ENCODE data around the gene SHROOM1. TPM values are rescaled to one million over a fixed set of nuclear protein-coding genes. Genes with fewer than 3 reads are reported as not detected.

The SHROOM1 gene
- total and polyA plus RNA-seq, 2 donors (not counting 3 experiments of a cell fraction or from before 2014, with no cell fraction given), result 12.8 to 20.9 TPM

DNA sequence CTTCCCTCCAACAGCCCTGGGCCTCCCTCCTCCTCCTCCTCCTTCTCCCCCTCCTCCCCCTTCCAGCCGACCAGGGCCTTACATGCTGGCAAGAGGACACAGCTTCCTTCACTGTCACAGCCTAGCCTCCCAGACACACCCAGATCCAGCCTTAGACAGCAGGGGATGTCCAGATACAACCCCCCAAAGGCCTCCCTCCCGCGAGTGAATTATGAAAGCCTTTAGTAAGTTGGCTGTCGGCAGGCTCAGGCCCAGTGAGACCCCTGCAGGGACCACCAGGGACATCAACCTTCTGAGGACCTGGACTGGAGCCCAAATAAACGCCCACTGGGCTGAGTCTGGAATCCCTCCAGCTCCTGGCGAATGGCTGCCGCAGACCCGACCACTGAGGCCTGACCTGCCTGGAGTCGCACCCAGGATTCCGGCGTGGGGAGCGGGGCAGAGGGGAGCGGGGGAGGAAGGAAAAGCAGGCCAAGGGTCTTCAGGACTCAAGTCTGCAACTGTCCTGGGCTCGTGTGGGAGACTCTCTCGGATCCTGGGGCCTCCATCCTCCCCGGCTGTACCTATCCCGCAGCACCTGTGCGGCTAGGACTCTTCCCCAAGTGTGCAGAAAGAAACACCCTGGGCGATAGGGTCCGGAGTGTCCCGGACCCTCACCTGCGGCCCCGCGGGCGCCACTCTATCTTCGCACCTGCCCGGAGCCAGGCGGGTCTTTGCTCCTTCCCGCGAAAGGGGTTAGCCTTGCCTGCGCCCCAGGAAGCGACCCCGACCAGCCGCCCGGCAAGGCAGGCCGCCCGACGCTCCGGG, 54.1 kb downstream of the SHROOM1 start:
- no TSS peak for BruUV-seq (replicated peaks)
- TF ChIP-seq, protein P1, sequence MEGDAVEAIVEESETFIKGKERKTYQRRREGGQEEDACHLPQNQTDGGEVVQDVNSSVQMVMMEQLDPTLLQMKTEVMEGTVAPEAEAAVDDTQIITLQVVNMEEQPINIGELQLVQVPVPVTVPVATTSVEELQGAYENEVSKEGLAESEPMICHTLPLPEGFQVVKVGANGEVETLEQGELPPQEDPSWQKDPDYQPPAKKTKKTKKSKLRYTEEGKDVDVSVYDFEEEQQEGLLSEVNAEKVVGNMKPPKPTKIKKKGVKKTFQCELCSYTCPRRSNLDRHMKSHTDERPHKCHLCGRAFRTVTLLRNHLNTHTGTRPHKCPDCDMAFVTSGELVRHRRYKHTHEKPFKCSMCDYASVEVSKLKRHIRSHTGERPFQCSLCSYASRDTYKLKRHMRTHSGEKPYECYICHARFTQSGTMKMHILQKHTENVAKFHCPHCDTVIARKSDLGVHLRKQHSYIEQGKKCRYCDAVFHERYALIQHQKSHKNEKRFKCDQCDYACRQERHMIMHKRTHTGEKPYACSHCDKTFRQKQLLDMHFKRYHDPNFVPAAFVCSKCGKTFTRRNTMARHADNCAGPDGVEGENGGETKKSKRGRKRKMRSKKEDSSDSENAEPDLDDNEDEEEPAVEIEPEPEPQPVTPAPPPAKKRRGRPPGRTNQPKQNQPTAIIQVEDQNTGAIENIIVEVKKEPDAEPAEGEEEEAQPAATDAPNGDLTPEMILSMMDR (IDR thresholded peaks at IDR 0.05; ENCODE audit: extremely low read depth in 1 of 2, insufficient read depth in 1 of 2, low read depth in 1 of 2, low read length in 2 of 2), result peak in 1 of 2 donors; percentile 9
- TF ChIP-seq POLR2A (IDR thresholded peaks at IDR 0.05; ENCODE audit: low read depth, low read length), result peak; percentile 24
- TF ChIP-seq FOS (IDR thresholded peaks at IDR 0.05; ENCODE audit: borderline replicate concordance, insufficient read depth, low read length), result no peak
- TF ChIP-seq GATA2 (IDR thresholded peaks at IDR 0.05; ENCODE audit: insufficient read depth, insufficient read length, low read depth, low read length), result no peak
- TF ChIP-seq EZH2 (IDR thresholded peaks at IDR 0.05; ENCODE audit: borderline replicate concordance, low read depth, low read length, severe bottlenecking), result no peak
- no peaks in the 10 kb centered on the region for H3K9me3 ChIP-seq (replicated peaks; ENCODE audit: control insufficient read depth, insufficient read depth, low read length)
- DNase-seq (ENCODE audit: low read depth, low spot score) (peak; percentile 37), FAIRE-seq (peak; percentile 66)
- H4K20me1 ChIP-seq (replicated peaks; ENCODE audit: control insufficient read depth, extremely low read depth, insufficient read depth, low read length), result no peaks in the 10 kb centered on the region
- dilution Hi-C loops (cut with MboI; ENCODE audit: extremely low pct_ligation_motif_present, low sequenced_read_pairs) (no loop called here), intact Hi-C loops (cut with micrococcal nuclease) (loop anchor here (2.0 kb wide), 1 partner anchor 44 kb away; no protein-coding TSS in a partner anchor)
- CTCF ChIA-PET, result interaction anchor here (0.9 to 3.0 kb wide), 7 partner anchors 21 to 390 kb away, joined by 3 to 19 read pairs (median 4); partner anchors contain the start of gene CCNI2
- no peaks in the 10 kb centered on the region for H3K9me1 ChIP-seq (replicated peaks; ENCODE audit: control insufficient read depth, extremely low read depth, insufficient read depth, low read length)
- H3K4me3 ChIP-seq (replicated peaks in 1 of 3; ENCODE audit: insufficient read depth in 1 of 3, low read depth in 1 of 3, low read length in 3 of 3), result peak overlapping the region; percentile 39 to 75 (median 62)
- H3K4me1 ChIP-seq (ENCODE audit: control insufficient read depth, extremely low read depth, insufficient read depth, low read length), result peaks cover 21% of the 10 kb centered on the region
- H3K4me2 ChIP-seq (ENCODE audit: insufficient read depth, low read length), result peak overlapping the region; percentile 72
- peaks cover 41% of the 10 kb centered on the region for H3K79me2 ChIP-seq (ENCODE audit: control insufficient read depth, insufficient read depth, low read length)
- H2AFZ ChIP-seq (ENCODE audit: low read depth, low read length), result peak overlapping the region; percentile 3
- peak overlapping the region; percentile 60 for H3K9ac ChIP-seq (replicated peaks; ENCODE audit: extremely low read depth, insufficient read depth, low read length)
- no peak overlapping the region for H3K27ac ChIP-seq (ENCODE audit: insufficient read depth, low read depth, low read length)
- POLR2A ChIA-PET, result no interaction called here
- no peaks in the 10 kb centered on the region for H3K36me3 ChIP-seq (ENCODE audit: control insufficient read depth in 2 of 2, extremely low read depth in 1 of 2, insufficient read depth in 2 of 2, low read length in 2 of 2)
- no peaks in the 10 kb centered on the region for H3K27me3 ChIP-seq (ENCODE audit: control insufficient read depth in 2 of 2, insufficient read depth in 2 of 2, low read length in 2 of 2)
